Stromal cell of bone marrow (primary cell): ENCODE data around the gene SEMA3C.

Experiments used
- DNase-seq: peaks from one replicate; pipeline ENCODE4 v3.0.0-alpha.2; 2012; ENCODE audit warnings: low read depth

Gene SEMA3C

DNA sequence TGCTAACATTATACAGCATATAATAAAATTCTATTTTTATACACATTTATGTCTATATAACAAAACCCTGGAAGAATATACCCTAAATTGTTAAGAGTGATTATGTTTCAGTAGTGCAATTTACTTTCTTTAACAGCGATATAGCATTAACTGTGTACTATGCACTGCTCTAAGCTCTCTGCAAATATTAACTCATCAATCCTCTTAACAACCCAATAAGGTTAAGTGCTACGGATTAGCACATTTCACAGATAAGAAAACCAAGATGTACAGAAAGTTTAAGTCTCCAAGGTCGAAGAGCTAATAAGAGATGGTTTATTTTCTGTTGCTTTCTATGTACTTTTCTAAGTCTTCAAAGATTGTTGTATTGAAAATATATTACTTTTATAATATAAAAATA, 95.8 kb downstream of the SEMA3C start:
- no peak for DNase-seq

DNA sequence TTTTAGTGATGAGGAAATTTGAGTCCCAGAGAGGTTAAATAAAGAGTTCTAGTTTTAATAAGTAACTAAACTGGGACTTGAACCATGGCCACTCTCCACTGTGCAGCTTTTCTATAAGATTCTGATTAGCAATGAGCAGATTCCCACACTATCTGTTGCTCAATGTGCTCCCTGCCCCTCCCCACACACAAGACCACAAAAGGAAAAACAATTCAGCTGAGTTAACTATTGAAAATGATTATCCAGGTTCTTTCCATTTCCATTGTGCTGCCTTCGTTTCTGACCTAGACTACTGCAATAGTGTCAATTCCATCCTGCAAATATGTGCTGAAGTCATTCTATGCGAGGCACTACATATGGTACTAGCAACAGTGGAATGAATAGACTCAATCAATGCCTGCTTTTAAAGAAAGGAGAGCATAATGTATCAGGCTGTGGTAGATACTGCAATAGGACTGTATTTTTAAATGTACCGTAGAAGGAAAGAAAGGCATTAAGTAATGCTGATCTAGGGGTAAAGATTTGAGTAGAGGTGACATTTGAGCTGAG, 97.0 kb downstream of the SEMA3C start:
- DNase-seq = no peak

DNA sequence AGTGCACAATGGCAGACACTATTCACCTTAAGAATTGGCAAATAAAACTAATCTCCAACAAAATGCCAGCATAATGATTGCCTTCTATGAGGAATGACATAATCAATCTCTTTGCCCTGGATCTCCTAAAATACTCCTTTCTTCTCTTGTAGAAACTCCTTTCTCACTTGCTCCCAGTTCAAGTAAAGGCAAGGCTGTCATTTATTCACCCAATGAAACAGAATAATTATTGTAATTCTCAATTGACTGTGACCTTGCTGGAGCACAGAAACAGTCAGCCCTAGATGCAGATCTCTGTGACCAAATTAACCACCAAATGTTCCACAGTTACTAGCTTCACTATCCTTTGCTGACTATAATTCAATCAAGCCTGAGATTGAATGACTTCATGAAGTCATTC, 99.3 kb downstream of the SEMA3C start:
- no peak for DNase-seq

DNA sequence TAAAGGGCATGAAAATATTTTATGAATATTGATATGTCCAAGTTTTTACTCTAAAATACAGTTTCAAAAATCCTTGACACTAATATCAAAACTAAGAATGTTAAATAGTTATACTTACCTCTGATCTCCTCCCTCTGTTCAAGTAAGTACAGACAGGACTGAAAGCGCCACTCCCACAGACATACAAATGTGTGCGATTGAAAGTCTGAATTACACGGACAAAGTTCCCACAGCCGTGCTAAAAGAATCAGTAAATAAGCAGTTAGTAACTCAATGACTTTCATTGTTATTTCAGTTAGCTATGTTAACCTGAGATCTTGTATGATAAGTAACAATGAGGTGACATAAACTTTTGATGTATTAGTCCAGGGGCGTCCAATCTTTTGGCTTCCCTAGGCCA, 100.7 kb downstream of the SEMA3C start:
- DNase-seq = no peak

DNA sequence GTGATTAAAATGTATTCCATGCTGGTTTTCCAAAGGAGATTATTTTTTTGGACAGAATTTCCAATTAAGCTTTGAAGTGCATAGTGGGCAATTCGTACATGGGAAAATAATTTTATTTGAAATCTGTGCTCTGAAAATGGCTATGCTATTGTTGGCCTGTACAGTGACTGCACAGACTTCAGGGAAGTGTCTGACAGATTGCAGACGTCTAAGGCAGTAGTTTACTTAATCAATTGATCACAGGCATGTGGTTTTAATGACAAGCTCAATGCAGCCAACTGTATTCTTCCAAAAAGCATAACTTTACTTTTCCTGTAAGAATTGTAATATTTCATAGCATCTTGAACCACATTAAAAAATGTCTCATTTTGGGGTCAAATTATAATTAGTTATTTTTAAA, 102.0 kb downstream of the SEMA3C start:
- DNase-seq = no peak

DNA sequence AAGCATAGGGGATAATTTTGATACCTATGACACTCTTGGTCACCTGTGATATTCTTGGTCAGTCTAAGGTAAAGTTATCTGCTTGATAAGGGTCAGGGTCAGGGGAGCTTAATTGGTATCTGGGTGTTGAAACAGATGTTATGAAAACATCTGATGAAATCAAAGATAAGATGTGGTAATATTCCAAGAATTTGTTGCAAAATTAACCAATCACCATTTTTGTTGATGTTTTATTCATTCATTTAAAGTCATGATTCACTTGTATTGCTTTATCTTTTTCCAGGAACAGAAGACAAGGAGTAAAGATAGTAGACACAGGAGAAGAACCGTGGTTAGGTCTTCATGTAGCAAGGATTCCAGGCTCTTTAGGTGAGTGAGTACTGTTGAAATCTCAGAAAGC, 103.1 kb downstream of the SEMA3C start:
- DNase-seq = no peak

DNA sequence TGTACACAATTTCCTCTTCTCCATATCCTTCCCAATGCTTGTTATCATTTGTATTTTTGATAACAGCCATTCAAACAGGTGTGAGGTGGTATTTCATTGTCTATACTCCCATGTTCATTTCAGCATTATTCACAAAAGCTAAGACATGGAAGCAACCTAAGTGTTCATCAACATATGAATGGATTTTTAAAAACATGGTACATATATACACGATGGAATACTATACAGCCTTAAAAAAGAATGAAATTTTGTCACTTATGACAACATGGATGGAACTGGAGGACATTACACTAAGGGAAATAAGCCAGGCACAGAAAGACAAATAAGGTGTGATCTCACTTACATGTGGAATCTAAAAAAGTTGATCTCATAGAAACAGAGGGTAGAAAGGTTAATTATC, 109.3 kb downstream of the SEMA3C start:
- DNase-seq = no peak

DNA sequence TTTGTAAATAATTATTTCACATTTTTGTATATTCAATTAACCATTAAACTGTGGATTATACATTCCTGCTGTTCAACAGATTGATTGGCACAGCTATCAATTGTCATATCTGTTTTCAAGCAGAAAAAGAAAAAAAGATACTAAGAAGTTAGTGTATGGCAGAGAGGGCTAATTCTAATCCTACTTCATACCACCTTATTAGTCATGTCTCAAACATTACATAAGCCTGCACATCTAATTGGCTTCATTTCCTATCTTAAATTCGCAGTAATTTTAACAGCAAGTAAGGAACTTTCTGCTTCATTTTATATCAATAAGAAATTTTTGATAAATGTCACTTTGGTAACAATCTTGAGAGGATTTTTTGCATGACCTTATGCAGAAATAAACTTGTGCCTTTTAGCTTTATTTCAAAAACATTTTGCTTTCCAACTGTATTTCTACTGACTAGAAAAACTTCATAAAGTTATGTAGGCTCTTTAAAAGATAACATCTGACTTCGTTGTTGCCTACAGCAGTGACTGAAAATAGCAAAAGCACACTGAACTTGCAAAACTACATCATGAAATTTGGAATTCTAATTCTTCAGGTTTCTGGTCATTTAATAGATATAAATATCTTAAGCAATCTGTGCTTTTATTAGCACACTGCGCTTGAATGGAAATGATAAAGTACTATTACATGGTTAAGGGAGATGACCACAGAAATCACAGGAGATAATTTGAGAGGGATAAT, 111.5 kb downstream of the SEMA3C start:
- no peak for DNase-seq

DNA sequence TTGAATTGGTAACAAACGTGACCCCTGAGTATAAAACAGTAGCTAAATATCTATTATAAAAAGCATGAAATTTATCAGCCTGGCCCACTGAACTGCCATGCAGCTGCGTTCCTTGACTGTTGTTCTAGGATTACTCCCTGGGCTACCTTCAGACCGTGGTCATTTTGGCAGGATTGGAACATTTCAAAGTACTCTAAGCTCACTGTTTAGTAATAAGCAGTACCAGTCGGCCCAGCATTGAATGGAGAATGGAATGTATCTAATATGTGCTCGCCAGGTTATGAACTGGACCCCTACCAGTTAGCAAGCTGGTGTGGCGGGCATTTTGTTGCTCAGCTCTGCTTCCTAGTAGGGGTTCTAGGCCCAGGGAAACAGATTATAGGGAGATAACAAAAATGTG, 112.2 kb downstream of the SEMA3C start:
- DNase-seq = no peak

DNA sequence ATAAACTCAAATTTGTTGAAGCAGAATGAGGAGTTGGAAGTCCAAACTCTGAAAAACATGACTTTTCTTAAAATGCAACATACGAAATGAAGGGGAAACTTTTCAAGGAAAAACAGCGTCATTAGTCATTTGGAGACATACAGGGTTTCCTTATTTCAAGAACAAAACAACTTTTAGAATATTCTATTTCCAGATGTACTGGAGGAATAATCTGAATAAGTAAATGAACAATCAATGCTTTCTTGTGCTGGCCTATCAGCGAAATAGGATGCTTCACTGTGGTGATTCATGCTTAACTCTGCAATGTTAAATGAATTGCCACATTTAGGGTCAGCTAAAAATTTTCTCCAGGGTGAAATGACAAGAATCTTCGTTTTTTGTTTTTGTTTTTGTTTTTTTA, 114.3 kb downstream of the SEMA3C start:
- DNase-seq = no peak

DNA sequence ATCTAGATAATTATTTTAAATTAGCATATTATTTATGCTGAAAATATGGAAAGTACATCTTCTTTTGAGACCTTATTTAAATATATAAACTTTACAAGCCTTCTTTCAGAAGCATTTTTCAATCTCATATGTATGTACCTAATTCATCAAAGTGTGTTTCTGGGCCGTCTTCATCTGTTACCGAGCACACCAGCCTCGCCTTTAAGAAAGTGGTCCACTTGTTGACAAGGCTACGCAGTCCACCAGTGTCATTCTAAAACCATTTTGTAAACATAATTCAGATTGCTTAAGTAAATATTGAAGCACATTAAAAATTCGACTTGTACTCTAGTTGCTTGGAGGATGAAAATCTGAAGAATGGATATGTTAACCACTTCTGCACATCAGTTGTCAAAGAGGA, 116.3 kb downstream of the SEMA3C start:
- DNase-seq = no peak

DNA sequence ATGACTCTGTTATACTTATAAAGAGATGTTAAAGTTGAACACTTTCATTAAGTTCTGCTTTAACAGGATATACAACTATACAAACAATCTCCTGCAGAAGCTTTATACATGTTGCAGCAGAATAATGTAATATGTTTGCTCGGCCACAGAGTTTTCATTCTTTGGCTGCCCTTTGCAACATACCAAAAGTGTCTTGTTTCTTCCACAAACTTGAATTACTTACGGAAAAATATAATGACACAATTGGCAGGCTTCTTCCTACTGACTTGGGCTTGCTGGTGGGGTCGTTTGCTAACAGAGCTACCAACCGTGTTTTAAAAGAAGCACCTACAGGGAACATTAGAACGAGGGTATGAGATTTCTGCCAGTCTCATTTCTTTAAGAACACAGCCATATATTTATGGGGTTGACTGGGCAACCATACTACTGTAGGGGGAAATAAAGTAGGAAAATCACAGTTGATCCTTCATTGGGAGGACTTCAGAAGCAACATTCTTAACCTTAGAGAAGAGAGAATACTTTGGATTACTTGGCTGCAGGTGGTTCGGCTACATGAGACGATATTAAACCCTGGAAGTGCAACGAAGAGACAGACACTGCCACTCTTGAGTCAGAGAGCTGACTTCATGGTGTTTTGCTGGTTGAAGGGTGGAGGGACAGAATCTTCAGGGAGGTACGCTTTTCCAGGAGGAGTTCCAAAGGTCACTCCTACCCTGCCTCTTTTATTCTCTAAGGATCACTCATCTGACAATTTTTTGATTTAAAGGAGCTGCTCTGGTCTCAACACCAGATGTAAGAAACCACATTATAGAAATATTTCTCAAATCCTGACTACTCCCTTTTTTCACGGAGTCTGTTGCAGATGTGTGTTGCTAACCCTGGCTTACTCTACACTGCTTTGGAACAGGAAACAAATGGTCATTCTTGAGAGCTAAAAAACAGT, 123.9 kb downstream of the SEMA3C start:
- peak; percentile 26 for DNase-seq

DNA sequence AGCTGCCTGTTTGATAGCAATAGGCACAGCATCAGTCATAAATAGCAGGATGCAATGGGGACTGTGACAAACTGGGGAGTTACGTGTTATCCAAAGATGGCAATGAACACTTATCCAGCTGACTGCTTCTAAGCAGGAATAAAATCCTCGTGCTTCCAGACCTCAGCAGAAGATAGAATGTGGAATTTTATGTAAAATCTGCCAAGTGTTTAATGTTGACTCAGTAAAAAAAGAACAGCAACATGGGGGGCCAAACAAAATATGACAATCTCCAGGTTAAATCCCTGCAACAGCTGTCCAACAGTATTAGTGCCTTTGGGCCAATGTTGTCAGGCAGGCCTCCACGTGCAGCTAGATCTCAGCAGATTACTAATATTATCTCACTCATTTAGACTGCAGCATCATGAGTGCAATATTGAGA, 127.3 kb downstream of the SEMA3C start:
- no peak for DNase-seq

DNA sequence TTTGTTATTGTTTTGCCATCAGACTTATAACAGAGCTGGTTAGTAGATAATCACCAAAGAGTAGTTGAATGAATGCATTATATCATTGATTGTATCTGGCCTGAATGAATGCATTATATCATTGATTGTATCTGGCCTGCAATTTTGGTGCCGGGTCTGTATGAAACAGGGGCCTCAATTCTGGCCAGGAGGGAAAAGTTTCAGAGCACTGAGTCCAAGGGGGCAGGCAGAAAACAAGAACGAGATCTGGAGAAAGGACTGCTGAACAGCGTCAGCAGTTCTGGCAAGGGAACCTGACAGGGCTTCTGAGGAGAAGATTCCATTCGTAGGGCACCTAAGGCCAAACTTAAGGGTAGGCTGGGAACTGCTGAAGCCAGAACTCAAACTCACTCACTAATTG, 128.0 kb downstream of the SEMA3C start:
- DNase-seq = no peak

DNA sequence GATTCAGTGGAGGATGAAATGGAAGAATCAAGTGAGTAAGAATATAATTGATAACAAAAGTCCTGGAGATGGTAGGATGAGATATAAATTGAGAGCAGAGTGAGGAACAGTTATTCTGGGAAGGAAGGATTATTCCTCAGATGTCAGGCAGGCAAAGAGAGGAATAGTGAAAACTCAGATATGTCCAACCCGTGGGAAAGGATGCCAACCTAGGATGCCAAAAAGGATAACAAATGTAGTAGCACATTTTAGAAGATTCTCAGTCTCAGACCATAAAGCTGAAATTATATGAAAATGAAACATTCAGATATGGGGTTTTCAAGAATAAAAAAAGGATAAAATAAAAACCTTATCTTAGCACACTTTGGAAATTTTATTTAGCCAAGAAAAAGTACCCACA, 131.1 kb downstream of the SEMA3C start:
- DNase-seq = no peak

DNA sequence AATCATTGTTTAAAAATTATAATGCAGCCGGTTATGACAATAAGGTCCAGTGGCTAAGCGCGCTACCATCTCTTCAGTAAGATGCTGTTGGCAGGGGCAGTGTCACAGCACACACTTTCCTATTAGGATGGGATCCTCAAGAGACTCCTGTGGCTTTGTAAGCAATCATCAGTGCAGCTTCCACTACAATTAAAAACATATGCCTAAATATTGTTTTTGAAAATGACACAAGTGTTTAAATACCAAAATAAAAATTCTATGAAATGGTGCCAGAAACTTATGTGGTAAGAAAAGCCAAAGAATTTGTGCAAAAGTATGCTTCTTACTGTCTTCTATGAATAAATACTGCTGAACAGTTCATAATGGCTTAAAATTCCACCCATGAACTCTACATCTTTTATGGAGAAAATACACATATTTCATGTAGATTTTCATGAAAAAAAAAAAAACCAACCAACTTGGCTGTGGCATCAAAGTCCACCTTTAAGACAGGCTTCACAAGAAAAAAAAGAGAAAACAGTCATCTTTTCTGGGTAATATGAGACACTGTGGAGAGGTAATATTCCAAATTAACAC, 132.8 kb downstream of the SEMA3C start:
- DNase-seq = peak; percentile 50

DNA sequence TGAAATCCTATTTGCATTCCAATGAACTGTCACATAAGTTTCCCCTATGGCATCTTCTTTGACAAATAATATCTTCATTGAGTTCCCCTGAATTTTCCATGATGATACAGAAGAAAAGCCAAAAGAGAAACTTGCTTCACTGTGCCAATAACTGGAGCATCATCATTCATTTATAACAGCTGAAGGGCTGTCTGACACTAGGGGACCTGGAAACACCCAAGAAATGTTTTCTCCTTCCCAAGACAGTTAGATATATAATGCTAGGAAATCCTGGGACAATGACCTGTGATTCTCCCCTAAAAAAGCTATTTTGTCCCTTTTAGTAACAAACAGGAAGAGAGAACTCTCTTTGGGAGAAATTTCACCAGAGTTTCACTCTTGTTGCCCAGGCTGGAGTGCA, 133.6 kb downstream of the SEMA3C start:
- no peak for DNase-seq

DNA sequence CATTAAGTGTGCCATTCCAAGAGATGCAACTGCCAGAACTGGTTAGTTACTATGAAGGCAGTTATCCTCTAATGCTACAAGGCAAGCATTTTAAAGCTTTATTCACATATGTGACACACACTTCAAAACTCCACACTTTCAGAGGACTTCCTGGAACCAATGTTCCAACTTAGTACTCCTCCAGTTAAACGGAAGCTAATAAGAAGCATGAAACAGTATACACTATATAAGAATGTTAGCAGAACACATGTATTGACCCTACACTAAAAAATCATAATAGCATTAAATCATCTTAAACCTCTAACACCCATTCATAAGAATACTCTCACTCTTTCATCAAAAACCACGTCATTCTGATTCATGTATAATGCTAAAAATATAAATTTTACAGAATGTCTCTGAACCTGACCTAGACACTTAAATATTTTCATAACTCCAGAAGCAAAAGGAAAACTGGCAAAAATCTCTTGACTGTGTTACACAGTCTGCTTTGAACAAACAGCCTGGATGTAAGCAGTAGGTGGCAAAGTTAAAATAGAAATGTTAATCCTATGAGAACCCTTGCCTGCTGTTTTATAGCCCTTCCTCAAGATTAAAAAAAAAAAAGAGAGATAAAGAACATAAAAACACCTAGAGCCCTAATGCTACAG, 135.0 kb downstream of the SEMA3C start:
- DNase-seq = peak; percentile 35

DNA sequence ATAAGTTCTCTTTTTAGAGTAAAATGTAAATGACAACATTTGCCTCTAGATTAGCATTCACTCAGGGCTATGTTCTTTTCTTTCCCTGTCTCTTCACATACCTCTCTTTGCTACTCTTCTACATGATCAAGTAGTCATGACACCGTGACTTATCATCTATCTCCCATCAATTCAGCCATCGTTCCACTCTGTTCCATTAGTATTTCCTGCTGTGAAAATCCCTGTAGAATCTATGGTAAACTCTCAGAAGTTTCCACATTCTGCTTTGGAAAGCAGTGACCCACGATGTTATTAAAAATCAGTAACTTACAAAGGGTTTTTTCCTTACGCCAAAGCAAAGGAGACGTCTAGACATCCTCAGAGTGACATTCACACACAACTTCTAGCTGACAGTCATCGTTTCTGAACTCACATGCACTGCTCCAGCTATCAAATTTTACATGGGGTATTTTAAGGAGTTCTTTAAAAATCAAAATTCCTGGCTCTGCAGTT, 135.6 kb downstream of the SEMA3C start:
- no peak for DNase-seq

DNA sequence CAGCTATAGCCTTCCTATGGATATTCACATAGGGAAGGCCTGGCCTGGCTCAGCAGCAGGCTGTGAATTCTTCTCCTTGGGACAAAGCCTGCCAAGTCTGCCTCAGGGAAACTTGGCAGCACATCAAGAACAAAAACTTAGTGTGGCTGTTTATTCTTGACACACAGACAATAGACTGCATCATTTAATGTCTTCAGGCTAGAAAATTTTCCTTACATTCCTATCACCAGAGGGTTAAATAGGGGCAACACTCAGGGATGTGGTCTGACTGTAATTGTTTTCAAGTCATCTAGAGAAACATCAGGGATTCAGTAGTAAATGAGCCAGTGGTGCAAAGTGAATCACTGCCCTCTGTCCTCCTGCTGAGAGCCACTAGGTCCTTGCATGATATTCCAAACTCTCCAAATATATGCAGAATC, 137.3 kb downstream of the SEMA3C start:
- DNase-seq = peak; percentile 33

DNA sequence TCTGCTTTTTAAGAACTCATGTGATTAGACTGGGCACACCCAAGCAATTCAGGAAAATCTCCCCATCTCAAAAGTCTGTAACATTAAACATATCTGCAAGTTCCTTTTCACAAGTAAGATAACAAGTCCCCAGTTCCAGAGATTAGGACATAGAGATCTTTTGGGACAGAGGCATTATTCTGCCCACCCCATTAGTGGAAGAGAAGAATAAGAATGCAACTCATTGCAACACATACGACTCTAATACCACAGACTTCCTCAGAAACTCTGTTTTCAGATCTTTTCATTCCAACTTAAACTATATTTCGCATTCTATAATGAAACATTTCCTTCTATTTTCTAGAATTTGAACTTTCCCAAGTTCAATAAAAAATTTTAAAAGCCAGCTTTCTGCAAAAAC, 137.7 kb downstream of the SEMA3C start:
- no peak for DNase-seq

DNA sequence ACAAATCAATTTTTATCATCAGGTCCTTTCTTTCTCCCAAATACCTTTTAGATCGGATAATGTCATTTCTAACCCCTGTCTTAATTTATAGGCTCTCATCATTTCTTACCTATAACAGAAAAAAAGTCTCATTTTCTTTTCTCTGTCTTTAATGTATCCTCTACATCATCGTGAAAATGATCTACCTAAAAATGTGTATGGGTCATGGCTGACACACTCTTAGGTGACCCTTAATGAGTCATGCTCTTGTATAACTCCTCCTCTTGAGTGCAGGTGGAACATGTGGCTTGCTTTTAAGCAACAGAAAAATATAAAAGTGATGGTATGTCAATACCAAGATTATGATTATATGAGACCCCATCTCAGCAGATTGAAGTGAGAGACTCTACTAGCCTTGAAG, 139.4 kb downstream of the SEMA3C start:
- DNase-seq = no peak
